Kidney tubule cell (primary cell): Measurements from ENCODE around the gene ELL.

Experiments
- DNase-seq: peaks from one replicate; pipeline ENCODE4 v3.0.0-alpha.2; 2018; ENCODE audit warnings: low spot score

The ELL gene

DNA sequence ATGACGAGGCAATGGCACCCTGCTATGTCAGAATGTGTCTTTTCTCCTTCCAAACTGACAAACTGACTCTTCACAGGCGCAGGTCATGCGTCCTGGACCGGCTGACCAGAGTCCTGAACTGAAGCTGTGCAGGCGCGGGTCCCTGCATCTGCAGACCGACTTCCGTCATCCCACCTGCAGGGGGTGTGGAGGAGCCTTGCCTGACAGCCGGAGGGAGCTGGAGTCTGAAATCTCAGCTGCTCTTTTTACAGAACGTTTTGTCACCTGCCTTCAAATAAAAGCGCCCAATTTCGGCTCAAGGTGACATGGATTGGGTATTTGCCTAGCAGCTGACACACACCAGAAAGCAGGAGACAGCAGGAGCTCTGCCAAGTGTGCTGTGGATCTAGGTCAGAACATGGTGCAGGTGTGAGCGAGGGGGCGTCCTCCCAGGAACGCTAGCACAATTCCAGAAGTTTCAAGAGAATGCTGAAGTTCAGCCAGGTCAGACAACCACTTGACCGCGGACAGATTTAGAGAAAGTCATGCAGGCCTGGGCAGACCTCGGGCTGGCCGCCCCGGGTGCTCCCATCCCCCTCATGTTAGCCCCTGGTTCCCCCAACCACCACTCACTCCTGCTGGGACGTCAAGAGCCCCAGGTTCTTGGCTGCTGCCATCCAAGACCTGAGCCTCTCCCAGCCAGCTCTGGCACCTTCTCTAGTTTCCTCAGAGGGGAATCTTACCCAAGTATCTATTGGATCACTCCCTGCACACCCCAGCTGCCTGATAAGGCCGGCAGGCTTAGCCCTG is 32.8 kb downstream of the ELL start:
- peak; percentile 45 for DNase-seq

GRCh38 chr19:18488403-18488723 is 33.5 kb downstream of the ELL start:
- peak; percentile 50 for DNase-seq

- DNase-seq = no peak
Measured at GRCh38 chr19:18487576-18488402, 34.1 kb downstream of the ELL start.

GRCh38 chr19:18486746-18487145 is 35.1 kb downstream of the ELL start:
- DNase-seq = no peak

- no peak for DNase-seq
Measured at GRCh38 chr19:18484992-18485391, 36.9 kb downstream of the ELL start.

GRCh38 chr19:18483119-18483890 is 38.6 kb downstream of the ELL start:
- no peak for DNase-seq

GRCh38 chr19:18481505-18482222 is 40.2 kb downstream of the ELL start:
- DNase-seq = no peak

- peak; percentile 54 for DNase-seq
Measured at GRCh38 chr19:18480006-18480691, 41.7 kb downstream of the ELL start.

DNA sequence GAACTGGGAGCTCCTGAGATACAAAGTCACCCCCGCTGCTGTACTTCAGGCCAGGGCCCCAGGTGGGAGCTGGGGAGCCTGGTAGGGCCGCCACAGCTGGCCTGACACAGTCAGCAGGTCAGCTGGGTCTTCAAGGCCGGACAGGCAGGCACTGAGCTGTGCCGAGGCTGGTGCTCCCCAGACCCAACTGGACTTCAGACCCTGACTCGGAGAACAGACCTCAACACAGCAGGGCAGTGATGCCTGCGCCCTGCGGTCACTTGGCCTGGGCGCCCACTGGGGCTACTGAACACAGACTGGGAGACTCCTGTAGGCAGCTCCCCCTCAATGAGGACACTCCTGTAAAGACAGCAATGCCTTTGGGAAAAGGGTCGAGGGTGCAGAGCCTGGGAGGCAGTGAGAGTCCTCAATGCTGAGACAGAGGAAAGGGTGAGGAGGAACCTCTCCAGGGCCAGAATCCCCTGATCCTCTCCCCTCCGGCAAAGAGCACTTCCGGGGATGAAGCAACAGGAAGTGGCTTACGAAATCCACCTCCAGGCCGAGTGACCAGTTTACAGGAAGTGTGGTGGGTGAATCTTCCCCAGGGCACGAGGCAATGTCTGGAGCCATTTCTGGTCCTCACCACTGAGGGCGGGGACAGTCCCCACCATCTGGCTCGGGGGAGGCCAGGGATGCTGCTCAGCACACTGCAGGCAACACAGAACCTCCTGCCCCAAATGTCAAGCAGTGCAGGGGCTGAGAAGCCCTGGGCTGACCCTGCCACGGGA is 43.1 kb downstream of the ELL start:
- DNase-seq = peak; percentile 88

- no peak for DNase-seq
Measured at GRCh38 chr19:18477974-18478373, 43.9 kb downstream of the ELL start.

DNA sequence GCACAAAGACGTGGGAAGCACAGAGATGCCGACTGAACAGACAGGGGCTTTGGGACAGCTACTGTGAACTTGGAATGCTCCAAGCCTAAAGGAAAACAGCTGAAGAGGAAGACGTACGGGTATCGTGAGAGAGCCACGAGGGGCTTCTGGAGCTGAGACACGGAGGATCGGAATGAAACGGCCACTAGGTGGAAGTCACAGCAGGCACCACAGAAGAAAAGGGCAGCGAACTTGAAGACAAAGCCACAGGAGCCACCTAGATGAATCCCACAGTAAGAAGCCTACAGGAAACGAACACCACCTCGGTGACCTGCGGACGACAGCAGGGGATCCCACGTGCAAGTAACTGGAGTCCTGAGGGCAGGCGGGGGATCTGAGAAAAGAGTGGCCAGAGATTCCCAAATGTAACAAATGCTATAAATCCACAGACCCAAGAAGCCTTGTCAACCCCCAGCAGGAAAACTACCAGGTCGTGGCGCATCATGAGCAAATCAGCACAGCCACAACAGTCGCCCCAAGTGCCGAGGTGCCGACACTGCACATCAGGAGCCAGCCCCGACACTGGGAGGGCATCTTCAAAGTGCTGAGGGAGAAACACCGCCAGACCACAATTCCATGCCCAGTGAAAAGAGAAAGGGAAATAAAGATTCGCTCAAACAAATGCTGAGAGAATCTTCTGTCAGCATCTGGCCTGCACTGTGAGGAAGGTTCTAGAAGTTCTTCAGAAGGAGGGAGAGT is 44.7 kb downstream of the ELL start:
- no peak for DNase-seq

DNA sequence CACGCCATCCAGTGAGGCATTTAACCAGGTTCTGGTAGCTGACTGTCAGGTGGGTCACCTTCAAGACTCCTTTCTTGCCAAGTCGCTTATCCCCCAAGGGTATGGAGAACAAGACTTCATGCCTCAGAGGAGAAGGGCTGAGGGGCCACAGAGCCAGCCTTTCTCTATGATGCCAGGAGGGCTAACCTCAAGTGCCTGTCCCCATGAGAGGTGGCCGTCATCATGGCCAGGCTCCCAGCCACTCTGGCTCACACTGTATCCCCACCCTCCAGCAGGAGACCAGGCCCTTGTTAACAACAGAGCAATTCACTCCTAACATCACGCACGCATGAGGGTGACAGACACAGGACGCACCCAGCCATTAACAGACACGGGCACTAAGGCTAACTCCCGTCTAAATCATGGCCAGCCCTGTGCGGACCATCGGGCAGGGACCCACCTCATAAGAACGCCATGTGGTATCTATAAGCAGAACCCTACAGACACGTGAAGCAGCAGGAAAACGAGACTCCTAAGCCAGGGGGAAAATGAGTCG is 45.3 kb downstream of the ELL start:
- no peak for DNase-seq

GRCh38 chr19:18475762-18476331 is 46.0 kb downstream of the ELL start:
- DNase-seq = no peak

- no peak for DNase-seq
Measured at GRCh38 chr19:18475004-18475453, 46.8 kb downstream of the ELL start.

DNA sequence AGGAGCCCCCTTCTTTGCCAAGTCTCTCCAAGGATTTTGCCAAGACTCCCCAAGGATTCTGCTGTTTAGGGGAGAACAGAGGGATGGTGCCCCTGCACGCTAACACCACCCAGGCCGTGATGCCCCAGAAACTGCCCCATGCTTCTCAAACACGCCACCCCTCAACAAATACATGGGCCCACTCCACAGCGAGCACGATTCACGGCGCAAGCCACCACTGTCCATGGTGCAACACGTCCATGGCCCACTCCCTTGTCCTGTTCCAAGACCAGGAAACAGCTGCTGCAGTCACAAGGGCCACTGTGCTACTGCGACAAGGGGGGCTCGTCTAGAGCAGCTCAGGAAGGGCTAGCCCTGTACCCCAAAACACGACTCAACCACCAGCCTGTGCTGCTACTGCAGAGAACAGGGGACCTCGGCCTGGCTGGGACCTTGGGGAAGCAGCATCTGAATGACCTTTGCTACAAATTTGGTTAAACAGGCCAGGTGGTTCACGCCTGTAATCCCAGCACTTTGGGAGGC is 47.4 kb downstream of the ELL start:
- DNase-seq = no peak

DNA sequence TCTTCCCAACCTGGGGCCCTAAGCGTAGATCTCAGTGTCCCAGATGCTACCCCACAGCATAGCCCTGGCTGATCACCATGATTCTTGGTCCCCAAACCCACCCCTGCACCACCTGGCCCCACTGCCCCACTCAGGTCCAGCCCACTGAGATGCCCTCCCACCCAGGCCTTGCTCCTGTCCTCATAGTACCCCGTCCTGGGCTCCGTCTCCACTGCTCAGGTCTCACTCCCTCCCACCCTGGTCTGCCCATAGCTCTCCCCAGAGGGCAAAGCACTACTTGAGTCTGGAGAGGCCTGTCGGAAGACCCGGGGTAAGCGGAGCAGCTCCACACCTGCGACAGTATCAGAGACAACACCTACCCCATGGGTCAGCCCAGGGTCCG is 48.2 kb downstream of the ELL start:
- DNase-seq = no peak

GRCh38 chr19:18473003-18473705 is 48.7 kb downstream of the ELL start:
- DNase-seq = no peak

- DNase-seq = no peak
Measured at GRCh38 chr19:18470787-18471186, 51.1 kb downstream of the ELL start.
